OCI-LY1 (cell line): Measurements from ENCODE around the gene PRR16.

Experiments used
- CTCF ChIP-seq: fragments of 200-600 bp; sonication (generic), shearing (Covaris generic); IDR thresholded peaks from 2 replicates; pipeline ENCODE4 v1.5.1; 2017; ENCODE audit warnings: mild to moderate bottlenecking, antibody characterized with exemption, low read length, moderate library complexity, mixed read lengths
- EZH2 ChIP-seq: fragments of 200-600 bp; sonication (generic), shearing (Covaris generic); IDR thresholded peaks from 2 replicates; pipeline ENCODE4 v1.8.0; 2017; ENCODE audit warnings: borderline replicate concordance, mixed run types, mild to moderate bottlenecking, antibody characterized with exemption, low read length, moderate library complexity, mixed read lengths

GRCh38 chr5:120430572-120430971 lies 33.5 kb upstream of the PRR16 start:
- TF ChIP-seq CTCF (no peak), EZH2 (no peak)
